ENCODE results near the gene SHISA5.

The SHISA5 gene

GRCh38 chr3:48486952-48487351 lies 17.0 kb downstream of the SHISA5 start:
- no peak for TF ChIP-seq CTCF (IDR thresholded peaks at IDR 0.05)

- TF ChIP-seq CTCF (IDR thresholded peaks at IDR 0.05): no peak
These were observed 25.1 kb downstream of the SHISA5 start for GRCh38 chr3:48478626-48479555.

- TF ChIP-seq CTCF (IDR thresholded peaks at IDR 0.05): no peak
These were observed 25.9 kb downstream of the SHISA5 start for GRCh38 chr3:48477959-48478520.

GRCh38 chr3:48476426-48477053 lies 27.4 kb downstream of the SHISA5 start:
- TF ChIP-seq CTCF (IDR thresholded peaks at IDR 0.05): no peak

GRCh38 chr3:48475188-48475587 lies 28.8 kb downstream of the SHISA5 start:
- no peak for TF ChIP-seq CTCF (IDR thresholded peaks at IDR 0.05)

GRCh38 chr3:48474619-48475018 lies 29.4 kb downstream of the SHISA5 start:
- no peak for TF ChIP-seq CTCF (IDR thresholded peaks at IDR 0.05)

- no peak for TF ChIP-seq CTCF (IDR thresholded peaks at IDR 0.05)
These were observed 30.4 kb downstream of the SHISA5 start for GRCh38 chr3:48473617-48473952.

Data from LNCAP (cell line).